Measurements from ENCODE around the gene PGM2.

The PGM2 gene

GRCh38 chr4:37847311-37847884 lies 20.9 kb downstream of the PGM2 start:
- no peak for DNase-seq (ENCODE audit: low spot score)
- in situ Hi-C loops (cut with MboI; ENCODE audit: low sequenced_read_pairs, unreplicated experiment) = no loop called here
- TF ChIP-seq CTCF (IDR thresholded peaks at IDR 0.05; ENCODE audit: borderline replicate concordance, control extremely low read depth, extremely low read depth, insufficient read depth, missing control alignments) = no peak

- in situ Hi-C loops (cut with MboI; ENCODE audit: low sequenced_read_pairs, unreplicated experiment) = no loop called here
- peak; percentile 3 for TF ChIP-seq CTCF (IDR thresholded peaks at IDR 0.05; ENCODE audit: borderline replicate concordance, control extremely low read depth, extremely low read depth, insufficient read depth, missing control alignments)
- DNase-seq (ENCODE audit: low spot score) = no peak
Measured at GRCh38 chr4:37852376-37852775, 25.9 kb downstream of the PGM2 start.

GRCh38 chr4:37858112-37858511 lies 31.6 kb downstream of the PGM2 start:
- no peak for TF ChIP-seq CTCF (IDR thresholded peaks at IDR 0.05; ENCODE audit: borderline replicate concordance, control extremely low read depth, extremely low read depth, insufficient read depth, missing control alignments)
- no peak for DNase-seq (ENCODE audit: low spot score)
- in situ Hi-C loops (cut with MboI; ENCODE audit: low sequenced_read_pairs, unreplicated experiment) = no loop called here

GRCh38 chr4:37858872-37859271 lies 32.4 kb downstream of the PGM2 start:
- no peak for TF ChIP-seq CTCF (IDR thresholded peaks at IDR 0.05; ENCODE audit: borderline replicate concordance, control extremely low read depth, extremely low read depth, insufficient read depth, missing control alignments)
- in situ Hi-C loops (cut with MboI; ENCODE audit: low sequenced_read_pairs, unreplicated experiment) = no loop called here
- DNase-seq (ENCODE audit: low spot score) = no peak

- in situ Hi-C loops (cut with MboI; ENCODE audit: low sequenced_read_pairs, unreplicated experiment) = no loop called here
- no peak for TF ChIP-seq CTCF (IDR thresholded peaks at IDR 0.05; ENCODE audit: borderline replicate concordance, control extremely low read depth, extremely low read depth, insufficient read depth, missing control alignments)
Measured at GRCh38 chr4:37860266-37860665, 33.8 kb downstream of the PGM2 start.

GRCh38 chr4:37862961-37863360 lies 36.5 kb downstream of the PGM2 start:
- in situ Hi-C loops (cut with MboI; ENCODE audit: low sequenced_read_pairs, unreplicated experiment) = no loop called here

More at GRCh38 chr4:37860266-37860665, 33.8 kb downstream of the PGM2 start:
- DNase-seq (ENCODE audit: low spot score) = no peak

More at GRCh38 chr4:37862961-37863360, 36.5 kb downstream of the PGM2 start:
- DNase-seq (ENCODE audit: low spot score) = no peak
- TF ChIP-seq CTCF (IDR thresholded peaks at IDR 0.05; ENCODE audit: borderline replicate concordance, control extremely low read depth, extremely low read depth, insufficient read depth, missing control alignments) = no peak

All from GM13976 (cell line).